ENCODE results near the gene WWOX. TPM values are rescaled to one million over a fixed set of nuclear protein-coding genes. Genes with fewer than 3 reads are reported as not detected.

WWOX gene
- total RNA-seq, 1 donor = 8.2 TPM

DNA sequence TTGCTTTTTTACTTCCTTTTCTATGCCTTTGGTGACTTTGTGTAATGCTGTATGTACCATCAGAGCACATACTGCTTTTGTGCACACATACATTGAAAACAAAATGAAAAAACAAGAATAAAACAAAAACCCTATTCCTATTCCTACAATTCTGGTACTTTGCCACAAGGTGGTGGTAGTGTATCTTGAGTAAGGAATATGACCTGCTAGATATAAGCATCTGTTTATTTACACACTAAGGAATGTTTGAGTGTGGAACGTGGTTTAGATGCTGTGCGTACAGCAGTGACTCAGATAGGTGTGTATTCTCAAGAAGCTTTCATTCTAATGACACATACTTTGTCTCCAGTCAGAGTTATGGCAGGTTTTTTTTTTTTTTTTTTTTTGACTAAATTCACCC is 606.2 kb downstream of the WWOX start:
- peak; percentile 75 for DNase-seq (ENCODE audit: low read depth)
- peak; percentile 58 for TF ChIP-seq CTCF (IDR thresholded peaks at IDR 0.05; ENCODE audit: insufficient read depth, low read depth, low read length)
- H3K4me3 ChIP-seq (ENCODE audit: low read depth, low read length) = peak overlapping the region; percentile 40

DNA sequence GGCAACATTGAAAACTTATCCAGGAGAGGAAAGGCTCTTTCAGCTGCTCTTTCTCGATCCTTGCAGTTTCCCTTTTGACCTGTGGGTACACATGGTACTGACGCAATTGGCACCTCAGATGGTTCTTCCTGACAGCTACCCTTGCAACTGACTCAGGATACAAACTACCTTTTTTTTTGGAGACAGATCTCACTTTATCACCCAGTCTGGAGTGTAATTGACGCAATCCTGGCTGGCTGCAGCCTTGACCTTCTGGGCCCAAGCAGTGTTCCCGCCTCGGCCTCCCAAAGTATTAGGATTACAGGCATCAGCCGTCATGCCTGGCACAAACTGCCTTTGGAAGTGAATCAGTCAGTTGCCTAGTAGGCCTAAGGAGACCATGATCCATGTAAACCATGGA is 607.2 kb downstream of the WWOX start:
- no peak overlapping the region for H3K4me3 ChIP-seq (ENCODE audit: low read depth, low read length)
- DNase-seq (ENCODE audit: low read depth) = peak; percentile 63
- TF ChIP-seq CTCF (IDR thresholded peaks at IDR 0.05; ENCODE audit: insufficient read depth, low read depth, low read length) = no peak

- DNase-seq (ENCODE audit: low read depth) = no peak
- no peak overlapping the region for H3K4me3 ChIP-seq (ENCODE audit: low read depth, low read length)
- TF ChIP-seq CTCF (IDR thresholded peaks at IDR 0.05; ENCODE audit: insufficient read depth, low read depth, low read length) = no peak
These were observed 609.9 kb downstream of the WWOX start for GRCh38 chr16:78709137-78709884.

DNA sequence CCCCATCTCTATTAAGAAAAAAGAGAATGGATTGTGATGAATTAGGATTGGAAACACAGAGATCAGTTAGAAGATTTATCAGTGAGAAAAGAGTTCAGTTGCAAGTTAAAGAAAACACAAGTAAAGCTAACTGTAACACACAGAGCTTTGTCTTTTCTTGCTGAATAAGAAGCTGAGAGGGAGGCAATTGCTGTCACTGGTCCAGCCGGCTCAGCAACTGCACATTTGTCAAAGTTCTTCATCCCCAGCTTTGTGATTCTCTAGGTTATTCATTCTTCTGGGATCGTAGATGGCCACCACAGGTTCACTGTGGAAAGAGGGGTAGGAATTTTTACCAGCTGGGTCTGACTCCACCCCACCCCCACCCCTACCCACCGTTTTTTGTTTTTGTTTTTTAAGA is 615.7 kb downstream of the WWOX start:
- no peak for DNase-seq (ENCODE audit: low read depth)
- TF ChIP-seq CTCF (IDR thresholded peaks at IDR 0.05; ENCODE audit: insufficient read depth, low read depth, low read length) = no peak
- H3K4me3 ChIP-seq (ENCODE audit: low read depth, low read length) = no peak overlapping the region

DNA sequence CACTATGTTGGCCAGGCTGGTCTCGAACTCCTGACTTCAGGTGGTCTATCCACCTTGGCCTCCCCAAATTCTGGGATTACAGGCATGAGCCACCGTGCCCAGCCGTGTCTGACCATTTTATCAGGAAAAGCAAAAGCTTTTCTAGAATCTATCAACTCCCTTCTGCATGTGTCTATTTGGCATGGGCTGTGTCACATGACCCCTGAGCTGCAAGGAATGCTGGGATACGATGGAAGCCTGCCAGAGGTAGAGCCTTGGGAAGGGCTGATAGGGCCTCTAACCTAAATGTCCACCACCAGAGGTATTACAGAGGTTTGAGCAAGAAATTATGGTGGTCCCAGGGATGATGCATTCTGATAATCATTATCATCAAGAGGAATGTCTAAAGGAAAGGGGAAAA is 616.2 kb downstream of the WWOX start:
- H3K4me3 ChIP-seq (ENCODE audit: low read depth, low read length) = no peak overlapping the region
- DNase-seq (ENCODE audit: low read depth) = no peak
- TF ChIP-seq CTCF (IDR thresholded peaks at IDR 0.05; ENCODE audit: insufficient read depth, low read depth, low read length) = no peak

GRCh38 chr16:78718141-78718540 is 618.7 kb downstream of the WWOX start:
- no peak overlapping the region for H3K4me3 ChIP-seq (ENCODE audit: low read depth, low read length)
- DNase-seq (ENCODE audit: low read depth) = peak; percentile 45
- TF ChIP-seq CTCF (IDR thresholded peaks at IDR 0.05; ENCODE audit: insufficient read depth, low read depth, low read length) = no peak

GRCh38 chr16:78720416-78720815 is 621.0 kb downstream of the WWOX start:
- DNase-seq (ENCODE audit: low read depth) = peak; percentile 76
- no peak overlapping the region for H3K4me3 ChIP-seq (ENCODE audit: low read depth, low read length)
- TF ChIP-seq CTCF (IDR thresholded peaks at IDR 0.05; ENCODE audit: insufficient read depth, low read depth, low read length) = no peak
